Coronary artery (tissue), 2 donors: ENCODE data around the gene ITGA7.

Experiments
- DNase-seq: peaks from one replicate; pipeline ENCODE4 v3.0.0-alpha.2; 2017; ENCODE audit warnings: low spot score
- H3K27ac ChIP-seq, 2 donors: fragments of 200-600 bp; sonication (generic); one replicate each; pipeline ENCODE4 v1.5.1; 2016 to 2019
- H3K4me3 ChIP-seq: fragments of 200-600 bp; sonication (generic); 2 replicates; pipeline ENCODE4 v1.5.1; 2016; ENCODE audit warnings: mild to moderate bottlenecking, moderate library complexity
- CTCF ChIP-seq: fragments of 200-600 bp; sonication (generic); IDR thresholded peaks from one replicate; pipeline ENCODE4 v1.5.1; 2019; ENCODE audit warnings: antibody characterized with exemption

ITGA7 gene

GRCh38 chr12:55733021-55733555 is 25.4 kb upstream of the ITGA7 start:
- TF ChIP-seq CTCF = no peak
- Histone ChIP-seq H3K4me3 (no peak overlapping the region), H3K27ac (no peak overlapping the region)
- DNase-seq = no peak

GRCh38 chr12:55732288-55732687 is 24.6 kb upstream of the ITGA7 start:
- DNase-seq = no peak
- no peak for TF ChIP-seq CTCF

GRCh38 chr12:55729819-55730818 is 22.4 kb upstream of the ITGA7 start:
- peak; percentile 86 for DNase-seq
- peak overlapping the region; percentile 96 to 98 for H3K27ac ChIP-seq
- no peak for TF ChIP-seq CTCF
- H3K4me3 ChIP-seq = peak overlapping the region; percentile 95

More at GRCh38 chr12:55732288-55732687, 24.6 kb upstream of the ITGA7 start:
- H3K27ac ChIP-seq = no peak overlapping the region
- no peak overlapping the region for H3K4me3 ChIP-seq

- peak within 1 kb of the TSS; percentile 95 for H3K4me3 ChIP-seq
- DNase-seq = peak; percentile 95
- H3K27ac ChIP-seq = peak within 1 kb of the TSS; percentile 96 to 98
- no peak for TF ChIP-seq CTCF
Measured at GRCh38 chr12:55728939-55729818, 21.5 kb upstream of the ITGA7 start, which contains the start of gene CD63. TSS of gene CD63 (minus strand) at chr12:55729009. CDS start at chr12:55728341, 668 bp downstream.

GRCh38 chr12:55728186-55728938 is 20.7 kb upstream of the ITGA7 start:
- peak overlapping the region; percentile 96 to 98 for H3K27ac ChIP-seq
- no peak for DNase-seq
- TF ChIP-seq CTCF = no peak
- peak overlapping the region; percentile 95 for H3K4me3 ChIP-seq

GRCh38 chr12:55727643-55728185 is 20.0 kb upstream of the ITGA7 start:
- Histone ChIP-seq H3K27ac (peak overlapping the region; percentile 96 to 98), H3K4me3 (peak overlapping the region; percentile 95)
- no peak for TF ChIP-seq CTCF
- no peak for DNase-seq
